A673 (cell line): ENCODE results near the gene AMDHD2. TPM values are rescaled to one million over a fixed set of nuclear protein-coding genes. Genes with fewer than 3 reads are reported as not detected.

Source experiments
- BruUV-seq: library from RNA; stranded (reverse); fragments of 400-500 nt; replicated peaks from 2 replicates; lab custom pipeline; 2021; lab: Mats Ljungman, UMichigan
- CTCF ChIA-PET: fragments of 300-600 bp; sonication (Branson Sonifier 250); formaldehyde crosslinking; loops from one replicate; lab custom pipeline; 2022; ENCODE audit warnings: antibody characterized with exemption; lab: Charles Lee
- POLR2A ChIA-PET: fragments of 300-600 bp; sonication (Branson Sonifier 250); formaldehyde crosslinking; loops from one replicate; lab custom pipeline; 2022; ENCODE audit warnings: antibody characterized with exemption; ENCODE audit not compliant: low non-redundant PET; lab: Charles Lee
- DNase-seq: peaks from one replicate; pipeline ENCODE4 v3.0.0-alpha.2; 2015; ENCODE audit warnings: low spot score
- H3K27ac ChIP-seq: fragments of 200-600 bp; sonication (generic); 2 replicates; pipeline ENCODE4 v1.5.1; 2016; ENCODE audit warnings: mixed run types, low read depth, mild to moderate bottlenecking, mixed read lengths, antibody characterized with exemption, low read length; ENCODE audit not compliant: poor library complexity, severe bottlenecking
- H3K27me3 ChIP-seq: fragments of 200-600 bp; sonication (generic); replicated peaks from 2 replicates; pipeline ENCODE4 v1.6.1; 2017; ENCODE audit warnings: mixed run types, low read depth, mild to moderate bottlenecking, mixed read lengths, antibody characterized with exemption, low read length; ENCODE audit not compliant: insufficient read depth, poor library complexity
- H3K36me3 ChIP-seq: fragments of 200-600 bp; sonication (generic); 2 replicates; pipeline ENCODE4 v1.6.1; 2016; ENCODE audit warnings: mixed run types, mild to moderate bottlenecking, mixed read lengths, antibody characterized with exemption, low read length; ENCODE audit not compliant: insufficient read depth, poor library complexity, severe bottlenecking
- H3K4me1 ChIP-seq: fragments of 200-600 bp; sonication (generic); 2 replicates; pipeline ENCODE4 v1.6.1; 2017; ENCODE audit warnings: mixed run types, mild to moderate bottlenecking, mixed read lengths, antibody characterized with exemption, low read length; ENCODE audit not compliant: insufficient read depth, poor library complexity, severe bottlenecking
- H3K4me3 ChIP-seq: fragments of 200-600 bp; sonication (generic); 2 replicates; pipeline ENCODE4 v1.5.1; 2016; ENCODE audit warnings: low read depth, mixed run types, mild to moderate bottlenecking, mixed read lengths, low read length; ENCODE audit not compliant: poor library complexity, severe bottlenecking
- H3K9me3 ChIP-seq: fragments of 200-600 bp; sonication (generic); 2 replicates; pipeline ENCODE4 v1.6.1; 2016; ENCODE audit warnings: mixed run types, low read depth, mild to moderate bottlenecking, mixed read lengths, antibody characterized with exemption, low read length; ENCODE audit not compliant: poor library complexity, severe bottlenecking
- EZH2 ChIP-seq: fragments of 200-600 bp; sonication (generic); IDR thresholded peaks from 2 replicates; pipeline ENCODE4 v1.6.1; 2017; ENCODE audit warnings: borderline replicate concordance, low read depth, mild to moderate bottlenecking, mixed read lengths, antibody characterized with exemption, low read length; ENCODE audit not compliant: poor library complexity, severe bottlenecking
- intact Hi-C: fragments of 100-400 bp; cut with micrococcal nuclease; formaldehyde crosslinking; loops from one replicate; pipeline ENCODE4 v1.10.0; 2022; ENCODE audit not compliant: unreplicated experiment
- total RNA-seq: library from RNA; stranded (reverse); gene quantifications from 2 replicates; pipeline ENCODE4 v1.2.3, GENCODE V29; 2021
- TF ChIP-seq, protein P1 (sequence below): fragments of 300-800, 200-600 bp; sonication (generic); conservative IDR thresholded peaks from 2 replicates; pipeline ENCODE4 v1.5.1; 2017; ENCODE audit warnings: low read depth, mild to moderate bottlenecking, antibody characterized with exemption, low read length, moderate library complexity, mixed read lengths

The AMDHD2 gene
- total RNA-seq, 1 experiment from 2014 or later: 53.3 TPM

DNA sequence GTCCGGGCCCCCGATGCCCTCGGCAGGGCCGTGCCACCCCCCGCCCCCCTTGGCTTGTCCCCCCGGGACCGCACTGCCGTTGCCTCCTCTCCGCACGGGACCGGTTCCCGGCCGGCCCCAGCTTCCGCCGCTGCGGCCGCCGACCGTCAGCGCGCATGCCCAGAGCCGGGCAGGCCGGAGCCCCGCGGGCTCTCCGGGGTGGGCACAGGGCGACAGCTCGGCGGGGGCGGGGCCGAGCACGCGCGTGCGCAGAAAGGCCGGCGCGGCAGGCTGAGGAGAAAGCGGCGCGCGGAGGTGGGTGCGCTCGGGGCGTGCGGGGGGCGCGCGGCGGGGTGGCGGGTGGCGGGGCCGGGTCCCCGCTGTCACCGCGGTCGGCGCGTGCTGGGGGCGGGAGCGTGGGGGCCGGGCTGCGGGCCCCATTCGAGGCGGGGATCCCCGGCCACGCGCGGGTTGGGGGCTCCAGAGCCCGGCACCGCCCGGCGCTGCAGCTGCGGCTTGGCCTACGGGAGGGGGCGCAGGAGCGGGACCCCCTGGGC lies 45.2 kb upstream of the AMDHD2 start, which contains the start of gene TBC1D24:
TBC1D24 (plus strand) TSS at position 251 of the 536 bp plus-strand sequence. CDS start 21,022 bp downstream, outside the sequence.
- intact Hi-C loops: no loop called here

DNA sequence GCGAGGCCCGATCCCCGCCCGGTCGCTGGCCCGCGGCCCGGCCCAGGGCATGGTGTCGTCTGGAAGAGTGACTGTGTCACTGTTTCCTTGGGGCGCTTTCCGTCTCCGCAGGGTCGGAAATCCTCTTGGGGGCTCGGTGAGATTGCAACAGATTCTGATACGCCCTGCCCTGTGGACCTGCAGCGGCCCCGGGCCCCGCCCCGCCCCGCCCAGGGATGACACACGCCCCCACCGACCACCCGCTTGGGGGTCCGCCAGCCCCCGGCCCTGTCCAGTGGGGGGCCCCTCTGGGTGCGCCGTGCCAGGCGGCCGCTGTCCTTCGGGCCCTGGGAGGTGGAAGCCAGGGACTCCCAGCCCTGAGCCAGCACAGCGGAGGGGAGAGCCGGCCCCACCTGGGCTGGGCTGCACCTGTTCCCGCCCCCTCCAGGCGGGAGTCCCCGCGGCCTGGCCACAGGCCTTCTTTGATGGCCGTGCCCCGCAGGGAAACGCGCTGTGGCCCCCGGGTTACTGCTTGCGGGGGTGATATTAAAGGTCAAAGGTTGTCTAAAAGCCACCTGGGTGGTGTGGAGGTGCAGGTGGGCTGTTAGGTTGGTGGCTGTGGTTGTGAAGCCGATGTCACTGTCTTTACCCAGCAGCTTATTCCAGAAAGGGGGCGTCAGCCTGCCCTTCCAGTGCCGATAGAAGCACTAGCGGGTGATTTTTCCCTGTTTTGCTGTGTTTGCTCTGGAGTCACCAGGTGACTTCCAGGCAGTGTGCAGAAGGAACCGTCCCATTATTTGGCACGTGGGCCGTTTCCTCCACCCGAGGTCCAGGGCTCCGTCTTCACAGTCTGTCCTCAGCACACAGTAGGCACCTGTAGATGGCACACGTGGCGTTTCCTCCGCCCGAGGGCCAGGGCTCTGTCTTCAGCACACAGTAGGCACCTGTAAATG lies 44.5 kb upstream of the AMDHD2 start:
- BruUV-seq: no TSS peak
- POLR2A ChIA-PET: no interaction called here
- Histone ChIP-seq H3K36me3 (no peaks in the 10 kb centered on the region), H3K4me1 (peaks cover 32% of the 10 kb centered on the region), H3K4me3 (peak overlapping the region; percentile 87), H3K9me3 (no peaks in the 10 kb centered on the region), H3K27ac (peak overlapping the region; percentile 59), H3K27me3 (no peaks in the 10 kb centered on the region)
- TF ChIP-seq EZH2: no peak
- TF ChIP-seq, protein P1, sequence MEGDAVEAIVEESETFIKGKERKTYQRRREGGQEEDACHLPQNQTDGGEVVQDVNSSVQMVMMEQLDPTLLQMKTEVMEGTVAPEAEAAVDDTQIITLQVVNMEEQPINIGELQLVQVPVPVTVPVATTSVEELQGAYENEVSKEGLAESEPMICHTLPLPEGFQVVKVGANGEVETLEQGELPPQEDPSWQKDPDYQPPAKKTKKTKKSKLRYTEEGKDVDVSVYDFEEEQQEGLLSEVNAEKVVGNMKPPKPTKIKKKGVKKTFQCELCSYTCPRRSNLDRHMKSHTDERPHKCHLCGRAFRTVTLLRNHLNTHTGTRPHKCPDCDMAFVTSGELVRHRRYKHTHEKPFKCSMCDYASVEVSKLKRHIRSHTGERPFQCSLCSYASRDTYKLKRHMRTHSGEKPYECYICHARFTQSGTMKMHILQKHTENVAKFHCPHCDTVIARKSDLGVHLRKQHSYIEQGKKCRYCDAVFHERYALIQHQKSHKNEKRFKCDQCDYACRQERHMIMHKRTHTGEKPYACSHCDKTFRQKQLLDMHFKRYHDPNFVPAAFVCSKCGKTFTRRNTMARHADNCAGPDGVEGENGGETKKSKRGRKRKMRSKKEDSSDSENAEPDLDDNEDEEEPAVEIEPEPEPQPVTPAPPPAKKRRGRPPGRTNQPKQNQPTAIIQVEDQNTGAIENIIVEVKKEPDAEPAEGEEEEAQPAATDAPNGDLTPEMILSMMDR: no peak
- CTCF ChIA-PET: no interaction called here
- peak; percentile 47 for DNase-seq
- intact Hi-C loops: no loop called here

More for the DNA sequence above, 45.2 kb upstream of the AMDHD2 start, which contains the start of gene TBC1D24:
- Histone ChIP-seq H3K9me3 (no peaks in the 10 kb centered on the region), H3K36me3 (no peaks in the 10 kb centered on the region), H3K4me1 (peaks cover 40% of the 10 kb centered on the region), H3K27me3 (no peaks in the 10 kb centered on the region), H3K27ac (peak within 1 kb of the TSS; percentile 88), H3K4me3 (peak within 1 kb of the TSS; percentile 87)
- no TSS peak for BruUV-seq
- DNase-seq: peak; percentile 91
- POLR2A ChIA-PET: interaction anchor here (0.5 kb wide), 1 partner anchor 38 kb away, joined by 3 read pairs; no protein-coding TSS in a partner anchor
- CTCF ChIA-PET: interaction anchor here (0.6 to 0.7 kb wide), 2 partner anchors 27 to 692 kb away, joined by 3 to 12 read pairs; partner anchors contain the start of gene NUBP2
- TF ChIP-seq, protein P1: no peak
- no peak for TF ChIP-seq EZH2

DNA sequence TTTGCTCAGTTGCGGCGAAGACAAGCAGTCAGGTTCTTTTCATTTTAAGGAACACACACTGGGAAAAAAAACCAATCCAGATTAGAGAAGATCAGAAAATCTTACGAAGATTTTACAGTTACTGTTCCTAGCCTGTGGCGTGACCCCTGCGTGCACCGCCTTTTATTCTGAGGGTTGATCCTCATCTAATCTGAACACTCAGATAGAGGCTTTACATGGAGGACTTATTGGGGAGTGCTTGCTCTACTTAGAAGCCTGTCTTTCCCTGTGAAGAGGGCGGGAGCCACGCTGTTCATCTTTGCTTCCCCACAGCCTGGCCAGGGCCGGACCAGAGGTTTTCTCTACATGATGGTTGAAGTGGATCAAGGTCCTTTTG lies 43.8 kb upstream of the AMDHD2 start:
- Histone ChIP-seq H3K4me3 (peak overlapping the region; percentile 87), H3K4me1 (peaks cover 29% of the 10 kb centered on the region), H3K9me3 (no peaks in the 10 kb centered on the region), H3K36me3 (no peaks in the 10 kb centered on the region), H3K27ac (no peak overlapping the region), H3K27me3 (no peaks in the 10 kb centered on the region)
- intact Hi-C loops: no loop called here
- no peak for DNase-seq
- TF ChIP-seq, protein P1: no peak
- TF ChIP-seq EZH2: no peak
- BruUV-seq: no TSS peak
- POLR2A ChIA-PET: no interaction called here
- CTCF ChIA-PET: no interaction called here
